IMR-90 (cell line): Measurements from ENCODE around the gene ST6GALNAC3. TPM values are rescaled to one million over a fixed set of nuclear protein-coding genes. Genes with fewer than 3 reads are reported as not detected.

Experiments used
- ATAC-seq: fragments of 200-7000 bp; cut with Tn5 transposase; 2 replicates; pipeline ENCODE4 v1.9.1; 2020; ENCODE audit warnings: low read depth, mild to moderate bottlenecking, moderate library complexity
- BruUV-seq: library from RNA; stranded (reverse); fragments of 400-500 nt; replicated peaks from 2 replicates; lab custom pipeline; 2021; lab: Mats Ljungman, UMichigan
- CTCF ChIA-PET: fragments of 300-600 bp; formaldehyde crosslinking; extraction: SDS; loops from one replicate; lab custom pipeline; 2021; ENCODE audit warnings: antibody characterized with exemption; lab: Yijun Ruan, JAX
- POLR2A ChIA-PET: fragments of 300-600 bp; sonication (Branson Sonifier 250); formaldehyde crosslinking; loops from one replicate; lab custom pipeline; 2022; ENCODE audit warnings: antibody characterized with exemption; ENCODE audit not compliant: unreplicated experiment; lab: Charles Lee
- DNase-seq: peaks from one replicate; pipeline ENCODE4 v3.0.0; 2013
- H2AFZ ChIP-seq: replicated peaks from 2 replicates; pipeline ENCODE3; 2013; ENCODE audit warnings: low read length, mild to moderate bottlenecking; ENCODE audit not compliant: poor library complexity
- H2AK5ac ChIP-seq: 2 replicates; pipeline ENCODE4 v1.6.1; 2013; ENCODE audit warnings: low read depth, low read length, inconsistent platforms
- H2AK9ac ChIP-seq: replicated peaks from 2 replicates; pipeline ENCODE3; 2013; ENCODE audit warnings: mild to moderate bottlenecking, low read depth, low read length, moderate library complexity; ENCODE audit not compliant: poor library complexity
- H2BK120ac ChIP-seq: 2 replicates; pipeline ENCODE4 v1.6.1; 2013; ENCODE audit warnings: low read depth, low read length, inconsistent platforms
- H2BK15ac ChIP-seq: 3 replicates; pipeline ENCODE4 v1.6.1; 2013; ENCODE audit warnings: low read depth, low read length, inconsistent platforms
- H2BK20ac ChIP-seq: 2 replicates; pipeline ENCODE4 v1.6.1; 2013; ENCODE audit warnings: low read depth, mild to moderate bottlenecking, inconsistent platforms, low read length, moderate library complexity
- H2BK5ac ChIP-seq: 2 replicates; pipeline ENCODE4 v1.6.1; 2013; ENCODE audit warnings: mild to moderate bottlenecking, low read depth, low read length, inconsistent platforms; ENCODE audit not compliant: poor library complexity, severe bottlenecking
- H3K14ac ChIP-seq: replicated peaks from 2 replicates; pipeline ENCODE4 v1.6.1; 2013; ENCODE audit warnings: low read depth, low read length, inconsistent platforms
- H3K18ac ChIP-seq: 2 replicates; pipeline ENCODE4 v1.6.1; 2013; ENCODE audit warnings: low read depth, low read length, control low read depth
- H3K23ac ChIP-seq: 2 replicates; pipeline ENCODE4 v1.6.1; 2013; ENCODE audit warnings: low read depth, low read length, inconsistent platforms
- H3K27ac ChIP-seq: 2 replicates; pipeline ENCODE4 v1.5.1; 2013; ENCODE audit warnings: mild to moderate bottlenecking, control low read depth, low read length; ENCODE audit not compliant: insufficient read depth
- H3K27me3 ChIP-seq: 2 replicates; pipeline ENCODE4 v1.6.1; 2013; ENCODE audit warnings: low read length; ENCODE audit not compliant: control insufficient read depth, insufficient read depth
- H3K36me3 ChIP-seq: 2 replicates; pipeline ENCODE4 v1.6.1; 2013; ENCODE audit warnings: low read length, mixed read lengths; ENCODE audit not compliant: control insufficient read depth, insufficient read depth
- H3K4ac ChIP-seq: 2 replicates; pipeline ENCODE4 v1.6.1; 2013; ENCODE audit warnings: low read depth, low read length, inconsistent platforms
- H3K4me1 ChIP-seq: 2 replicates; pipeline ENCODE4 v1.6.1; 2013; ENCODE audit warnings: low read length, mixed read lengths; ENCODE audit not compliant: control insufficient read depth, insufficient read depth
- H3K4me2 ChIP-seq: 2 replicates; pipeline ENCODE4 v1.6.1; 2013; ENCODE audit warnings: low read depth, mild to moderate bottlenecking, control low read depth, low read length, moderate library complexity
- H3K4me3 ChIP-seq: 2 replicates; pipeline ENCODE4 v1.5.1; 2013; ENCODE audit warnings: low read depth, mild to moderate bottlenecking, control low read depth, low read length, moderate library complexity; ENCODE audit not compliant: insufficient read depth
- H3K56ac ChIP-seq: 2 replicates; pipeline ENCODE4 v1.6.1; 2013; ENCODE audit warnings: low read length, inconsistent platforms; ENCODE audit not compliant: insufficient read depth; ENCODE audit errors: extremely low read depth
- H3K79me1 ChIP-seq, 2 experiments: 2 replicates each; pipeline ENCODE4 v1.6.1; 2013; ENCODE audit warnings: low read length in 2 of 2, inconsistent platforms in 1 of 2, low read depth in 1 of 2
- H3K9ac ChIP-seq: 2 replicates; pipeline ENCODE4 v1.6.1; 2013; ENCODE audit warnings: low read depth, low read length, control low read depth
- H3K9me1 ChIP-seq: 2 replicates; pipeline ENCODE4 v1.6.1; 2013; ENCODE audit warnings: low read length, inconsistent platforms; ENCODE audit not compliant: insufficient read depth
- H3K9me3 ChIP-seq: 2 replicates; pipeline ENCODE4 v1.6.1; 2013; ENCODE audit warnings: low read length; ENCODE audit not compliant: control insufficient read depth, insufficient read depth
- H4K20me1 ChIP-seq: 2 replicates; pipeline ENCODE4 v1.6.1; 2013; ENCODE audit warnings: low read length, inconsistent platforms; ENCODE audit not compliant: insufficient read depth
- H4K5ac ChIP-seq: 2 replicates; pipeline ENCODE4 v1.6.1; 2013; ENCODE audit warnings: mild to moderate bottlenecking, low read depth, low read length, control low read depth
- H4K8ac ChIP-seq, 2 experiments: 2 replicates each; pipeline ENCODE4 v1.6.1; 2013; ENCODE audit warnings: low read depth in 2 of 2, low read length in 2 of 2, control low read depth in 1 of 2, inconsistent platforms in 1 of 2
- H4K91ac ChIP-seq: 2 replicates; pipeline ENCODE4 v1.6.1; 2013; ENCODE audit warnings: low read depth, low read length, inconsistent platforms; ENCODE audit not compliant: insufficient read depth
- BHLHE40 ChIP-seq: fragments of 150-350 bp; IDR thresholded peaks from 2 replicates; pipeline ENCODE4 v1.6.1; 2016; ENCODE audit warnings: mild to moderate bottlenecking, low read depth, low read length
- CEBPB ChIP-seq: IDR thresholded peaks from 2 replicates; pipeline ENCODE4 v1.6.1; 2012; ENCODE audit warnings: low read depth, low read length, improper control_type of control experiment
- CHD1 ChIP-seq: IDR thresholded peaks from 2 replicates; pipeline ENCODE4 v1.6.1; 2012; ENCODE audit warnings: low read depth, low read length, improper control_type of control experiment
- CTCF ChIP-seq: conservative IDR thresholded peaks from 2 replicates; pipeline ENCODE4 v1.5.1; 2012; ENCODE audit warnings: mild to moderate bottlenecking, low read depth, low read length, improper control_type of control experiment
- ELK1 ChIP-seq: fragments of 150-350 bp; IDR thresholded peaks from 2 replicates; pipeline ENCODE4 v1.6.1; 2016; ENCODE audit warnings: low read depth, mild to moderate bottlenecking, low read length, moderate library complexity, borderline replicate concordance
- FOS ChIP-seq: fragments of 150-350 bp; IDR thresholded peaks from 2 replicates; pipeline ENCODE4 v1.6.1; 2016; ENCODE audit warnings: low read depth, low read length
- MAZ ChIP-seq: IDR thresholded peaks from 2 replicates; pipeline ENCODE4 v1.6.1; 2012; ENCODE audit warnings: low read depth, mild to moderate bottlenecking, low read length, improper control_type of control experiment, moderate library complexity, borderline replicate concordance
- NFE2L2 ChIP-seq: fragments of 150-350 bp; IDR thresholded peaks from 2 replicates; pipeline ENCODE4 v1.6.1; 2016; ENCODE audit warnings: low read depth, mild to moderate bottlenecking, low read length
- RCOR1 ChIP-seq: IDR thresholded peaks from 2 replicates; pipeline ENCODE4 v1.6.1; 2012; ENCODE audit warnings: mild to moderate bottlenecking, low read length, improper control_type of control experiment; ENCODE audit not compliant: insufficient replicate concordance
- RFX5 ChIP-seq: IDR thresholded peaks from 2 replicates; pipeline ENCODE4 v1.8.0; 2012; ENCODE audit warnings: low read depth, mild to moderate bottlenecking, low read length, moderate library complexity
- SMC3 ChIP-seq: fragments of 150-350 bp; IDR thresholded peaks from 2 replicates; pipeline ENCODE4 v1.6.1; 2016; ENCODE audit warnings: low read depth, mild to moderate bottlenecking, antibody characterized with exemption, low read length, moderate library complexity
- WGBS, 2 experiments: methylation state at CpG; one replicate each; pipeline versions ENCODE4 v1.1.5 to v1.1.7; 2013; ENCODE audit warnings: missing lambda C conversion rate in 2 of 2; ENCODE audit not compliant: insufficient read length in 1 of 2; ENCODE audit errors: extremely low coverage in 2 of 2; 5-methylcytosine and 5-hydroxymethylcytosine counted together
- dilution Hi-C: fragments of 300-500 bp; cut with HindIII; formaldehyde crosslinking; loops from one replicate; pipeline ENCODE4 v1.14.3; 2018; ENCODE audit warnings: low sequenced_read_pairs; ENCODE audit not compliant: unreplicated experiment
- in situ Hi-C: fragments of 300-500 bp; cut with MboI; formaldehyde crosslinking; loops from 3 replicates; pipeline ENCODE4 v1.14.3; 2019; ENCODE audit warnings: low sequenced_read_pairs, inconsistent platforms, mixed read lengths
- intact Hi-C: fragments of 100-400 bp; cut with micrococcal nuclease; formaldehyde crosslinking; loops from 2 replicates; pipeline ENCODE4 v1.10.0; 2022
- polyA plus RNA-seq, 3 experiments: library from polyadenylated mRNA; depleted of rRNA; stranded (reverse); fragments of >200 nt; gene quantifications; 2 replicates each; pipeline ENCODE4 v1.2.3, GENCODE V29; 2012; ENCODE audit warnings: low replicate concordance in 1 of 3
- total RNA-seq: library from RNA; depleted of rRNA; stranded (reverse); fragments of >200 nt; gene quantifications from 2 replicates; pipeline ENCODE4 v1.2.3, GENCODE V29; 2012
- TF ChIP-seq, protein P1 (sequence below): fragments of 150-350 bp; IDR thresholded peaks from 2 replicates; pipeline ENCODE4 v1.6.1; 2017; ENCODE audit warnings: mild to moderate bottlenecking, antibody characterized with exemption, low read length, low read depth

The ST6GALNAC3 gene
- total and polyA plus RNA-seq, 2 of the 4 experiments (the other 2 are of a cell fraction) = 0.65 to 1.3 TPM

DNA sequence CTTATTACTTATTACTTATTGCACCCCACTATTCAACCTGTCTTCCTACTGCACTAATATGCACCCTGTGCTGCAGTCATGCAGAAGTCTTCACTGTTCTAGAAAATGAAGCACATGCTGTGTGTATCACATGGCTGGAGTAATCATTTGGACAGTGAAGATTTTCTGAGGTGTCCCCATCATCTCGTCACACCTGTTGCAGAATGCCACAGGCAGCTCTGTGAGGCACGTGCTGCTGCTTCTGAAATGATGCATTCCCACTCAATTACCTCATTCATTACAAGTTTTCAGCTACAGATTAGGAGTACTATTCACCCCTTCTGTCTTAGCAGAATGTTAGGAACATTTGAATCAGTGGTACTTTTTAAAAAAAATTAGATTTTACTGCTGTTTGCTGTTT is 467.1 kb downstream of the ST6GALNAC3 start:
- no peak overlapping the region for H3K18ac ChIP-seq
- no peaks in the 10 kb centered on the region for H3K36me3 ChIP-seq
- dilution Hi-C loops (no loop called here), in situ Hi-C loops (no loop called here), intact Hi-C loops (no loop called here)
- no CpG with 5 or more reads among the region's 2 CpGs for WGBS, 2 experiments
- no peak overlapping the region for H2AK5ac ChIP-seq
- no peaks in the 10 kb centered on the region for H3K79me1 ChIP-seq
- TF ChIP-seq SMC3 (no peak), RCOR1 (no peak), ELK1 (no peak), BHLHE40 (no peak), MAZ (no peak), NFE2L2 (no peak), RFX5 (no peak), CEBPB (no peak), FOS (no peak), CTCF (no peak), CHD1 (no peak)
- TF ChIP-seq, protein P1, sequence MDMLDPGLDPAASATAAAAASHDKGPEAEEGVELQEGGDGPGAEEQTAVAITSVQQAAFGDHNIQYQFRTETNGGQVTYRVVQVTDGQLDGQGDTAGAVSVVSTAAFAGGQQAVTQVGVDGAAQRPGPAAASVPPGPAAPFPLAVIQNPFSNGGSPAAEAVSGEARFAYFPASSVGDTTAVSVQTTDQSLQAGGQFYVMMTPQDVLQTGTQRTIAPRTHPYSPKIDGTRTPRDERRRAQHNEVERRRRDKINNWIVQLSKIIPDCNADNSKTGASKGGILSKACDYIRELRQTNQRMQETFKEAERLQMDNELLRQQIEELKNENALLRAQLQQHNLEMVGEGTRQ = no peak
- H2AFZ ChIP-seq = no peak overlapping the region
- H3K4ac ChIP-seq = no peak overlapping the region
- no peak overlapping the region for H3K56ac ChIP-seq
- DNase-seq (no peak), ATAC-seq (no peak)
- no peak overlapping the region for H4K91ac ChIP-seq
- no peaks in the 10 kb centered on the region for H3K27me3 ChIP-seq
- no peak overlapping the region for H3K4me2 ChIP-seq
- H3K9ac ChIP-seq = no peak overlapping the region
- H3K4me1 ChIP-seq = no peaks in the 10 kb centered on the region
- no peak overlapping the region for H3K14ac ChIP-seq
- no peak overlapping the region for H3K23ac ChIP-seq
- BruUV-seq = no TSS peak
- no peak overlapping the region for H2BK15ac ChIP-seq
- H3K9me1 ChIP-seq = no peaks in the 10 kb centered on the region
- no peak overlapping the region for H3K27ac ChIP-seq
- H3K4me3 ChIP-seq = no peak overlapping the region
- H2BK120ac ChIP-seq = no peak overlapping the region
- no peaks in the 10 kb centered on the region for H3K9me3 ChIP-seq
- no peaks in the 10 kb centered on the region for H4K20me1 ChIP-seq
- ChIA-PET CTCF (no interaction called here), POLR2A (no interaction called here)
- H4K8ac ChIP-seq = no peak overlapping the region
- no peak overlapping the region for H2AK9ac ChIP-seq
- H4K5ac ChIP-seq = no peak overlapping the region
- H2BK20ac ChIP-seq = no peak overlapping the region
- H2BK5ac ChIP-seq = no peak overlapping the region
